Left kidney (tissue), 2 donors: ENCODE measurements around the gene OR10H4. TPM values are rescaled to one million over a fixed set of nuclear protein-coding genes. Genes with fewer than 3 reads are reported as not detected.
"Not testable (repeated sequence)": the region's sequence is repeated elsewhere in the genome, so short reads cannot be mapped to it uniquely, and the experiment has no call there.

Experiments used
- DNase-seq: peaks from one replicate; pipeline ENCODE4 v3.0.0-alpha.2; 2013
- polyA plus RNA-seq: library from polyadenylated mRNA; unstranded; fragments of 120-200 nt; gene quantifications from one replicate; pipeline ENCODE4 v1.2.1, GENCODE V29; 2013; ENCODE audit not compliant: insufficient read length

The OR10H4 gene
- polyA plus RNA-seq, 1 donor = not detected

- DNase-seq = no peak
Observed at GRCh38 chr19:15937771-15938170, 11.0 kb upstream of the OR10H4 start.

- no peak for DNase-seq
Observed at GRCh38 chr19:15944401-15944800, 4.4 kb upstream of the OR10H4 start.

DNA sequence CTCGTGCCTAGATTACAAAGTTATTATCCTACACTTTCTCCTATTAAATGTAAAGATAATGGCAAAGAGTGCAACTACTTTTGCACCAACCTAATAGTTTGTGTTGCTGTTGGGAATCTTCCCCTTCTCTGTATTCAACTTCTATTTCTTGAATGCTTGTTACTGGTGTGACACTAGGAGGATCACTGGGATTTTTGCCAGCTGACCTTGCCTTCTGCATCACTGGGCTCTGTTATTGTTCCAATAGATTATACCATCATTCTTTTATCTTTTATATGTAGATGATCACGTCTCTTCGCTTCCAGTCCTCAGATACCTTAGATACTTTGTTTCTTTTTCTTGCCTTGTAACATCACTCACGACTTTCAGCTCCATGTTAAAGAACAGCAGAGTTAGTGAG lies 3.5 kb upstream of the OR10H4 start:
- no peak for DNase-seq

DNA sequence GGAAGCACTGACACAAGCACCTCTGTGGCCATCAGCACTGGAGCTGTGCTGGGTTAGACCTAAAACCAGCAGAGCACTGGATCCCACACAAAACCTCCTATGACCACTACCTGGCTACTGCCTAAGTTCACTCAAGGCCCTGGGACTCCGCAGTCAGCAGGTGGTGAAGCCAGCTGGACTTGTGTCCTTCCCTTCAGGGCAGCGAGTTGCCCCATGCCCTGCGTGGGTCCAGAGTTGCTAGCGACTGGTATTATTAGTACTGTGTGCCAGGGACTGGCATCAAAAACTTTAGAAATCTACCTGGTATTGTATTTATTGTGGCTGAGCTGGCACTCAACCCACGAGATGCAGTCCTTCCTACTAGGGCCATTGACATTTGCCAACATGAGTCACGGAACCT lies 6.0 kb downstream of the OR10H4 start:
- DNase-seq = no peak

- DNase-seq = no peak
Observed at GRCh38 chr19:15962319-15962718, 13.5 kb downstream of the OR10H4 start.

- DNase-seq = no peak
Observed at GRCh38 chr19:15964231-15964630, 15.4 kb downstream of the OR10H4 start.

- no peak for DNase-seq
Observed at GRCh38 chr19:15971224-15971780, 22.5 kb downstream of the OR10H4 start.

DNA sequence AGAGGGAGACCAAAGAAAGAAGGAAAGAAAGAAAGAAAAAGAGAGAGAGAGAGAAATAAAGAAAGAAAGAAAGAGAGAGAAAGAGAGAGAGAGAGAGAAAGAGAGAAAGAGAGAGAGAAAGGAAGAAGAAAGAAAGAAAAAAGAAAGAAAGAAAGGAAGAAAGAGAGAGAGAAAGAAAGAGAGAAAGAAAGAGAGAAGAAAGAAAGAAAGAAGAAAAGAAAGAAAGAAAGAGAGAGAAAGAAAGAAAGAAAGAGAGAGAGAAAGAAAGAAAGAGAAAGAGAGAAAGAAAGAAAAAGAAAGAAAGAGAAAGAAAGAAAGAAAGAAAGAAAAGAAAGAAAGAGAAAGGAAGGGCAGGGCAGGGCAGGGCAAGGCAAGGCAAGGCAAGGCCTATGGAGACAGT lies 23.2 kb downstream of the OR10H4 start:
- not testable (repeated sequence) for DNase-seq

- DNase-seq = no peak
Observed at GRCh38 chr19:15974856-15975255, 26.0 kb downstream of the OR10H4 start.

DNA sequence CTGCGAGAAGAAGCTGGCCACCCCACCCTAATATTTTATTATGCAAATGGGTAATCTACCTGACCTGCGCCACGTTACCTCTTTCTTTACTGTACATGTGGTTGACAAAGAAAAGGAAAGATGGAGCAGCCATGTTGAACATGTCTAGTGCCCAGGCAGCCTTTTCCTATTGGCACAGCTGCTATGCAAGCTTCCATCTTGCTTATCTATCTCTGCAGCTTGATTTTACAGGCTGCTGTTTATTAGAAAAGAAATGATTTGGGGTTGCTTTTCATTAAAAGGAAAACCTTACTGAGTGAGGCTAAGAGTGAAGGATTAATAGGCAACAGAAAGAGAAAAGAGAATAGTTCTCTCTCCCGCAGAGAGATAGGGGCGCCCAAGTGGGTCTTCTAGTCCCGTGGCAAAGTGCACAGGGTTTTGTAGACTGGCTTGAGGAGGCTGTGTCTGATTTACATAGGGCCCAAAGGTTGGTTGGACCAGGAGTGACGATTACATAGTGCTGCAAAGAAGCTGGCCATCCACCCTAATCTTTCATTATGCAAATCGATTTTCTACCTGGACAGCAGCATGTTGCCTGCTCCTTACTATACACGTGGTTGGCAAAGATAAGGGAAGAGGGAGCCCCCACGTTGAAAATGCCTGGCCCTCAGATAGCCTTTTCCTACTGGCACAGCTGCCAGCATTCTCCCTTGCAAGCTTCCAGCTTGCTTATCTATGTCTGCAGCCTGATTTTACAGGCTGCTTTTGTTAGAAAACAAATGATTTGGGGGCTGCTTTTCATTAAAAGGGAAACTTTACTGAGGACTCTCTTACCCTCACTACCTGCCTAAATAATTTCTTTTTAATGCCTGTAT lies 28.3 kb downstream of the OR10H4 start:
- DNase-seq = no peak

GRCh38 chr19:15977690-15978089 lies 28.9 kb downstream of the OR10H4 start:
- no peak for DNase-seq

DNA sequence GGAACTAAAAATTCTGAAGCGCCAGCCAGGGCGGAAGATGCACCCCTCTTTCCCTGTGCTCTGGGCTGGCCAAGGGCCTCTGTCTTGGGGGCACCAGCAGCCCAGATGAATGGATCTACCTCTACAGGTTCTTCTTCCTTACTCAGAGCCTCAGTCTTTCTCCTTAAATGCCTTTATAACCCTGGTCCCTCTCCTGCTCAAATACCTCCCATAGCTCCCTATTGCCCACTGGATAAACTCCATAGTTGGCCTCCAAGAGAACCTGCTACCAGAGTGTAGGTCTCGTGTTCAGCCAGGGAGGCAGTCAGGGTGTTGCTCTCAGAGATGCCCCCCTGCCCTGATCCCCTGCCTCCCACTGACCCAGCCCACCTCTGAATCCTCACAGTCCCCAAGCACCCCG lies 30.5 kb downstream of the OR10H4 start:
- DNase-seq = no peak

GRCh38 chr19:15985831-15986230 lies 37.0 kb downstream of the OR10H4 start:
- not testable (repeated sequence) for DNase-seq

GRCh38 chr19:15986701-15987100 lies 37.9 kb downstream of the OR10H4 start:
- no peak for DNase-seq

- DNase-seq = no peak
Observed at GRCh38 chr19:15989889-15990288, 41.1 kb downstream of the OR10H4 start.

- DNase-seq = no peak
Observed at GRCh38 chr19:15991602-15992001, 42.8 kb downstream of the OR10H4 start.

GRCh38 chr19:15992014-15992413 lies 43.2 kb downstream of the OR10H4 start:
- DNase-seq = no peak

DNA sequence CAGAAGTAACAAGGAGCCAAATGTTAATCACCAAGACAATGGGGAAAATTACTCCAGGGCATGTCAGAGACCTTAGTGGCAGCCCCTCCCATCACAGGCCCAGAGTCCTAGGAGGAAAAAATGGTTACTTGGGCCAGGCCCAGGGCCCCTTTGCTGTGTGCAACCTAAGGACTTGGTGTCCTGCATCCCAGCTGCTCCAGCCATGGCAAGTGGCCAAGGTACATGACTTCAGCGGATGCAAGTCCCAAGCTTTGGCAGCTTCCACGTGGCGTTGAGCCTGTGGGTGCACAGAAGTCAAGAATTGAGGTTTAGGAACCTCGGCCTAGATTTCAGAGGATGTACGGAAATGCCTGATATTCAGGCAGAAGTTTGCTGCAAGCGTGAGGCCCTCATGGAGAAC lies 46.7 kb downstream of the OR10H4 start:
- no peak for DNase-seq

DNA sequence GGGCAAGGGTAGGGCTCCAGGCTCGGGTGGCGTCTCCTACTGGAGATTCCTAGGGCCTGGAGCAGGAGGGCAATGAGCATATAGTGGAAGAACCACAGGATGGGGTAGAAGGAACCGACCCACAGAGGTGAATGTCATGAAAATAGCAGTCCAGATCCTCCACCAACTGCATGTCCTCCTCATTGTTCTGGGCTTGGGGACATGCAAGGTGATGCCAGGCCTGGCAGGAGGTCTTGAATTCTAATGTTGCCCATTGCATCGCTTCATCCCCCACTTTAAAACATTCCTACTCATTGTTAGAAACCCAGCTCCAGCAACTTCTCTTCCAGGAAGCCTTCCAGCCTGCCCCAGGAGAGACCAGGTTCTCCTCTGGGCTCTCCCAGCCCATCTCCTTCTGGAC lies 49.4 kb downstream of the OR10H4 start:
- DNase-seq = no peak

Other genes starting within 250 kb of the OR10H4 start
- not detected for gene OR10H2, start 221.0 kb upstream of the OR10H4 start, polyA plus RNA-seq
- not detected for gene OR10H3, start 211.0 kb upstream of the OR10H4 start, polyA plus RNA-seq
- gene OR10H5, start 161.3 kb upstream of the OR10H4 start, polyA plus RNA-seq = 0.13 TPM
- 0.03 TPM for gene OR10H1, start 133.3 kb upstream of the OR10H4 start, polyA plus RNA-seq
- 0.13 TPM for gene CYP4F2, start 50.9 kb upstream of the OR10H4 start, polyA plus RNA-seq
- gene CYP4F11, start 14.5 kb upstream of the OR10H4 start, polyA plus RNA-seq = 0.42 TPM
- 536 TPM for gene TPM4, start 127.5 kb downstream of the OR10H4 start, polyA plus RNA-seq
- 87.0 TPM for gene RAB8A, start 162.9 kb downstream of the OR10H4 start, polyA plus RNA-seq
- gene HSH2D, start 194.7 kb downstream of the OR10H4 start, polyA plus RNA-seq = 0.43 TPM
- not detected for gene CIB3, start 224.5 kb downstream of the OR10H4 start, polyA plus RNA-seq
- 113 TPM for gene FAM32A, start 236.4 kb downstream of the OR10H4 start, polyA plus RNA-seq
- gene AP1M1, start 248.9 kb downstream of the OR10H4 start, polyA plus RNA-seq = 58.8 TPM